Neural cell (in vitro differentiated cells): Measurements from ENCODE around the gene GNE. TPM values are rescaled to one million over a fixed set of nuclear protein-coding genes. Genes with fewer than 3 reads are reported as not detected.

Experiments used
- H2AFZ ChIP-seq: fragments of 200-600, 300-800 bp; sonication (generic), shearing (Covaris generic); 2 replicates; pipeline ENCODE4 v1.6.0; 2014; ENCODE audit warnings: low read depth, mild to moderate bottlenecking, antibody characterized with exemption, low read length, moderate library complexity
- H3F3A ChIP-seq: fragments of 200-600 bp; shearing (Covaris generic); 2 replicates; pipeline ENCODE4 v1.6.1; 2016; ENCODE audit warnings: mild to moderate bottlenecking, moderate library complexity, mixed read lengths, antibody characterized with exemption, low read length; ENCODE audit not compliant: insufficient read depth, poor library complexity, severe bottlenecking
- H3K27ac ChIP-seq: fragments of 200-600, 300-800 bp; sonication (generic), shearing (Covaris generic); 2 replicates; pipeline ENCODE4 v1.5.1; 2014; ENCODE audit warnings: mild to moderate bottlenecking, low read length, moderate library complexity
- H3K27me3 ChIP-seq: fragments of 300-800, 200-600 bp; sonication (generic), shearing (Covaris generic); 2 replicates; pipeline ENCODE4 v1.6.0; 2014; ENCODE audit warnings: mild to moderate bottlenecking, low read depth, low read length, moderate library complexity; ENCODE audit not compliant: insufficient read depth
- H3K36me3 ChIP-seq: fragments of 300-800, 200-600 bp; sonication (generic), shearing (Covaris generic); 2 replicates; pipeline ENCODE4 v1.5.1; 2014; ENCODE audit warnings: mild to moderate bottlenecking, antibody characterized with exemption, low read length, moderate library complexity; ENCODE audit not compliant: insufficient read depth
- H3K4me2 ChIP-seq: fragments of 300-800, 200-600 bp; sonication (generic), shearing (Covaris generic); 2 replicates; pipeline ENCODE4 v1.6.0; 2014; ENCODE audit warnings: mild to moderate bottlenecking, low read length
- H3K4me3 ChIP-seq: fragments of 300-800, 200-600 bp; sonication (generic), shearing (Covaris generic); 2 replicates; pipeline ENCODE4 v1.5.1; 2014; ENCODE audit warnings: mild to moderate bottlenecking, low read length, moderate library complexity
- H3K79me2 ChIP-seq: fragments of 200-600 bp; shearing (Covaris generic); replicated peaks from 2 replicates; pipeline ENCODE4 v1.6.0; 2014; ENCODE audit warnings: mild to moderate bottlenecking, low read length, moderate library complexity; ENCODE audit not compliant: insufficient read depth
- H3K9ac ChIP-seq: fragments of 300-800, 200-600 bp; sonication (generic), shearing (Covaris generic); 2 replicates; pipeline ENCODE4 v1.6.1; 2016; ENCODE audit warnings: mild to moderate bottlenecking, low read length, mixed read lengths
- H3K9me2 ChIP-seq: fragments of 200-600 bp; shearing (Covaris generic); 2 replicates; pipeline ENCODE4 v1.6.1; 2016; ENCODE audit warnings: mild to moderate bottlenecking, low read length, mixed read lengths; ENCODE audit not compliant: insufficient read depth
- H3K9me3 ChIP-seq: fragments of 200-600, 300-800 bp; sonication (generic), shearing (Covaris generic); 2 replicates; pipeline ENCODE4 v1.6.1; 2016; ENCODE audit warnings: mild to moderate bottlenecking, mixed run types, low read length, moderate library complexity, mixed read lengths
- H4K20me1 ChIP-seq: fragments of 200-600 bp; shearing (Covaris generic); 2 replicates; pipeline ENCODE4 v1.6.1; 2016; ENCODE audit warnings: mild to moderate bottlenecking, mixed run types; ENCODE audit not compliant: insufficient read depth
- CTCF ChIP-seq: fragments of 450-650 bp; IDR thresholded peaks from 2 replicates; pipeline ENCODE4 v1.5.1; 2014; ENCODE audit warnings: antibody characterized with exemption, mild to moderate bottlenecking, moderate library complexity; ENCODE audit not compliant: poor library complexity, severe bottlenecking
- EP300 ChIP-seq: fragments of 450-650 bp; conservative IDR thresholded peaks from 2 replicates; pipeline ENCODE4 v1.6.1; 2014; ENCODE audit warnings: antibody characterized with exemption, mild to moderate bottlenecking, moderate library complexity; ENCODE audit not compliant: poor library complexity, severe bottlenecking
- EZH2 ChIP-seq: fragments of 200-600, 300-800 bp; shearing (Covaris generic), sonication (generic); IDR thresholded peaks from 2 replicates; pipeline ENCODE4 v1.6.1; 2014; ENCODE audit warnings: antibody characterized with exemption, low read length, borderline replicate concordance, mild to moderate bottlenecking; ENCODE audit not compliant: insufficient read depth, poor library complexity, severe bottlenecking
- MXI1 ChIP-seq: fragments of 450-650 bp; conservative IDR thresholded peaks from 2 replicates; pipeline ENCODE4 v1.6.1; 2014; ENCODE audit warnings: antibody characterized with exemption, mild to moderate bottlenecking; ENCODE audit not compliant: poor library complexity, severe bottlenecking
- POLR2AphosphoS5 ChIP-seq: IDR thresholded peaks from 2 replicates; pipeline ENCODE4 v1.6.1; 2012
- RAD21 ChIP-seq: fragments of 450-650 bp; conservative IDR thresholded peaks from 2 replicates; pipeline ENCODE4 v1.6.1; 2014; ENCODE audit warnings: antibody characterized with exemption, mild to moderate bottlenecking, moderate library complexity
- REST ChIP-seq: IDR thresholded peaks from 2 replicates; pipeline ENCODE4 v1.6.1; 2012; ENCODE audit warnings: borderline replicate concordance
- SMC3 ChIP-seq: fragments of 450-650 bp; conservative IDR thresholded peaks from 2 replicates; pipeline ENCODE4 v1.6.1; 2014; ENCODE audit warnings: antibody characterized with exemption, mild to moderate bottlenecking, moderate library complexity; ENCODE audit not compliant: poor library complexity
- TAF1 ChIP-seq: IDR thresholded peaks from 2 replicates; pipeline ENCODE4 v1.6.1; 2012; ENCODE audit warnings: low read depth
- polyA plus RNA-seq: library from polyadenylated mRNA; depleted of rRNA; stranded (reverse); fragments of >200 nt; gene quantifications from 2 replicates; pipeline ENCODE4 v1.2.3, GENCODE V29; 2014

GNE gene
- polyA plus RNA-seq, 1 donor from 2014 or later: 22.7 TPM

GRCh38 chr9:36237230-36237629, 21.0 kb downstream of the GNE start:
- Histone ChIP-seq H2AFZ (no peak overlapping the region), H3K27ac (no peak overlapping the region), H3K4me2 (no peak overlapping the region), H3K79me2 (no peaks in the 10 kb centered on the region), H4K20me1 (no peaks in the 10 kb centered on the region), H3K9me3 (no peaks in the 10 kb centered on the region), H3K4me3 (no peak overlapping the region), H3K36me3 (peaks cover 7% of the 10 kb centered on the region), H3F3A (no peaks in the 10 kb centered on the region), H3K27me3 (no peaks in the 10 kb centered on the region), H3K9ac (no peak overlapping the region), H3K9me2 (no peaks in the 10 kb centered on the region)
- no peak for TF ChIP-seq TAF1
- TF ChIP-seq SMC3: no peak
- no peak for TF ChIP-seq POLR2AphosphoS5
- TF ChIP-seq CTCF: no peak
- TF ChIP-seq MXI1: no peak
- no peak for TF ChIP-seq REST
- TF ChIP-seq RAD21: no peak
- no peak for TF ChIP-seq EP300
- TF ChIP-seq EZH2: no peak

- Histone ChIP-seq H3K9me3 (no peaks in the 10 kb centered on the region), H4K20me1 (no peaks in the 10 kb centered on the region), H3K36me3 (peaks cover 12% of the 10 kb centered on the region), H2AFZ (no peak overlapping the region), H3K4me3 (no peak overlapping the region), H3K27ac (no peak overlapping the region), H3K27me3 (no peaks in the 10 kb centered on the region), H3K4me2 (no peak overlapping the region), H3K9ac (no peak overlapping the region), H3K9me2 (no peaks in the 10 kb centered on the region), H3K79me2 (no peaks in the 10 kb centered on the region), H3F3A (no peaks in the 10 kb centered on the region)
- TF ChIP-seq SMC3 (no peak), EZH2 (no peak), RAD21 (no peak), MXI1 (no peak), TAF1 (no peak), CTCF (no peak), POLR2AphosphoS5 (no peak), EP300 (no peak), REST (no peak)
These were observed 35.8 kb downstream of the GNE start for GRCh38 chr9:36222449-36222848.
